Measurements from ENCODE around the gene TRMT2A.

The TRMT2A gene

GRCh38 chr22:20131859-20132685, 15.0 kb upstream of the TRMT2A start:
- DNase-seq, result peak; percentile 73

GRCh38 chr22:20131597-20131858, 14.5 kb upstream of the TRMT2A start, which contains the start of gene ZDHHC8:
Gene ZDHHC8, plus strand, starts transcription at chr22:20131804. Its CDS starts 144 bp downstream, at chr22:20131948.
- peak; percentile 82 for DNase-seq

GRCh38 chr22:20130731-20131596, 13.9 kb upstream of the TRMT2A start:
- DNase-seq, result peak; percentile 93

- peak; percentile 69 for DNase-seq
Measured at GRCh38 chr22:20130319-20130718, 13.3 kb upstream of the TRMT2A start.

- DNase-seq, result no peak
Measured at GRCh38 chr22:20129747-20130014, 12.7 kb upstream of the TRMT2A start.

GRCh38 chr22:20128902-20129746, 12.1 kb upstream of the TRMT2A start:
- DNase-seq, result peak; percentile 85

- DNase-seq, result no peak
Measured at GRCh38 chr22:20128619-20128901, 11.5 kb upstream of the TRMT2A start.

GRCh38 chr22:20127869-20128618, 11.0 kb upstream of the TRMT2A start:
- DNase-seq, result no peak

GRCh38 chr22:20127318-20127868, 10.4 kb upstream of the TRMT2A start:
- DNase-seq, result no peak

- DNase-seq, result no peak
Measured at GRCh38 chr22:20126284-20127029, 9.4 kb upstream of the TRMT2A start.

GRCh38 chr22:20125201-20126174, 8.5 kb upstream of the TRMT2A start:
- no peak for DNase-seq

- no peak for DNase-seq
Measured at GRCh38 chr22:20124083-20124787, 7.2 kb upstream of the TRMT2A start.

- DNase-seq, result no peak
Measured at GRCh38 chr22:20123366-20124082, 6.5 kb upstream of the TRMT2A start.

GRCh38 chr22:20121856-20122415, 4.9 kb upstream of the TRMT2A start:
- no peak for DNase-seq

- DNase-seq, result no peak
Measured at GRCh38 chr22:20118300-20119020, 1.4 kb upstream of the TRMT2A start.

- peak; percentile 90 for DNase-seq
Measured at GRCh38 chr22:20117633-20118299, 740 bp upstream of the TRMT2A start.

- DNase-seq, result no peak
Measured at GRCh38 chr22:20116376-20116950, 563 bp downstream of the TRMT2A start.
